Activated naive CD8-positive, alpha-beta T cell treated with anti-CD3 and anti-CD28 coated beads, Interleukin-2, amount 10 ng/mL, durations not matched to agents 7 days and 5 days (primary cell): Measurements from ENCODE around the gene DNAJC9. TPM values are rescaled to one million over a fixed set of nuclear protein-coding genes. Genes with fewer than 3 reads are reported as not detected.

Experiments
- ATAC-seq: fragments of 150-1000 bp; cut with Tn5 transposase; one replicate; pipeline ENCODE4 v1.10.0; 2021; ENCODE audit warnings: low read depth, moderate library complexity
- POLR2A ChIA-PET: fragments of 350-600 bp; sonication (Branson Sonifier 250); formaldehyde crosslinking; loops from one replicate; lab custom pipeline; 2021; ENCODE audit warnings: antibody characterized with exemption; lab: Charles Lee
- DNase-seq: peaks from one replicate; pipeline ENCODE4 v3.0.0; 2021
- H3K27ac Mint-ChIP-seq: one replicate; pipeline ENCODE4 v1.8.0; 2022; ENCODE audit warnings: mild to moderate bottlenecking, mixed read lengths
- H3K27me3 Mint-ChIP-seq: one replicate; pipeline ENCODE4 v1.8.0; 2022; ENCODE audit warnings: mild to moderate bottlenecking, moderate library complexity, mixed read lengths
- H3K36me3 Mint-ChIP-seq: one replicate; pipeline ENCODE4 v1.8.0; 2021; ENCODE audit warnings: mild to moderate bottlenecking, mixed read lengths
- H3K4me1 Mint-ChIP-seq: one replicate; pipeline ENCODE4 v1.8.0; 2021; ENCODE audit warnings: mixed read lengths
- H3K4me3 Mint-ChIP-seq: one replicate; pipeline ENCODE4 v1.8.0; 2022; ENCODE audit warnings: mild to moderate bottlenecking, moderate library complexity, mixed read lengths
- H3K9me3 Mint-ChIP-seq: one replicate; pipeline ENCODE4 v1.8.0; 2021; ENCODE audit warnings: mixed read lengths
- total RNA-seq, 2 experiments: library from RNA; stranded (reverse); gene quantifications; one replicate each; pipeline ENCODE4 v1.2.3, GENCODE V29; 2021

The DNAJC9 gene
- total RNA-seq, 2 experiments from 2014 or later, result 50.1 to 51.8 TPM

- ATAC-seq (no peak), DNase-seq (no peak)
- H3K9me3 Mint-ChIP-seq, result peaks cover 3% of the 10 kb centered on the region
- no peak overlapping the region for H3K4me3 Mint-ChIP-seq
- no peaks in the 10 kb centered on the region for H3K4me1 Mint-ChIP-seq
- no peak overlapping the region for H3K27ac Mint-ChIP-seq
- POLR2A ChIA-PET, result no interaction called here
- no peaks in the 10 kb centered on the region for H3K27me3 Mint-ChIP-seq
- peaks cover 20% of the 10 kb centered on the region for H3K36me3 Mint-ChIP-seq
Observed at GRCh38 chr10:73205890-73206289, 41.2 kb downstream of the DNAJC9 start.

- Mint-ChIP-seq H3K36me3 (peaks cover 18% of the 10 kb centered on the region), H3K27me3 (no peaks in the 10 kb centered on the region)
- no peak for ATAC-seq
Observed at GRCh38 chr10:73205081-73205480, 42.0 kb downstream of the DNAJC9 start.

More at GRCh38 chr10:73205081-73205480, 42.0 kb downstream of the DNAJC9 start:
- H3K9me3 Mint-ChIP-seq, result peaks cover 3% of the 10 kb centered on the region
- H3K4me1 Mint-ChIP-seq, result no peaks in the 10 kb centered on the region
- DNase-seq, result no peak
- POLR2A ChIA-PET, result no interaction called here
- H3K27ac Mint-ChIP-seq, result no peak overlapping the region
- no peak overlapping the region for H3K4me3 Mint-ChIP-seq

Other genes starting within 250 kb of the DNAJC9 start
- gene P4HA1, start 150.4 kb downstream of the DNAJC9 start, total RNA-seq, result 10 to 100 TPM; 47.3 to 51.2 TPM
- 1 to 10 TPM; 2.1 to 2.8 TPM for gene NUDT13, start 136.8 kb downstream of the DNAJC9 start, total RNA-seq
- 10 to 100 TPM; 30.1 to 31.7 TPM for gene ECD, start 79.2 kb downstream of the DNAJC9 start, total RNA-seq
- 10 to 100 TPM; 15.6 to 18.4 TPM for gene FAM149B1, start 79.1 kb downstream of the DNAJC9 start, total RNA-seq
- 10 to 100 TPM; 73.5 to 78.4 TPM for gene MRPS16, start 5.4 kb upstream of the DNAJC9 start, total RNA-seq
- 1 to 10 TPM; 2.0 to 2.2 TPM for gene CFAP70, start 111.6 kb upstream of the DNAJC9 start, total RNA-seq
- gene ANXA7, start 166.8 kb upstream of the DNAJC9 start, total RNA-seq, result 10 to 100 TPM; 88.9 to 90.6 TPM
- gene MSS51, start 186.3 kb upstream of the DNAJC9 start, total RNA-seq, result 1 to 10 TPM; 4.0 to 4.8 TPM
- 10 to 100 TPM; 41.7 to 42.2 TPM for gene PPP3CB, start 248.8 kb upstream of the DNAJC9 start, total RNA-seq